Right forelimb (tissue), 1 donor: Measurements from ENCODE around the gene CCNK.

ENCODE experiments used
- DNase-seq: peaks from one replicate; pipeline ENCODE4 v3.0.0-alpha.2; 2018

The CCNK gene

GRCh38 chr14:99556134-99556791 lies 75.1 kb downstream of the CCNK start:
- DNase-seq = no peak

GRCh38 chr14:99559286-99559990 lies 78.2 kb downstream of the CCNK start:
- DNase-seq = no peak

GRCh38 chr14:99560403-99560802 lies 79.2 kb downstream of the CCNK start:
- no peak for DNase-seq

GRCh38 chr14:99560922-99561683 lies 79.9 kb downstream of the CCNK start:
- DNase-seq = no peak

GRCh38 chr14:99561864-99562263 lies 80.7 kb downstream of the CCNK start:
- DNase-seq = no peak
